ENCODE results near the gene DCAF17.

Gene DCAF17

DNA sequence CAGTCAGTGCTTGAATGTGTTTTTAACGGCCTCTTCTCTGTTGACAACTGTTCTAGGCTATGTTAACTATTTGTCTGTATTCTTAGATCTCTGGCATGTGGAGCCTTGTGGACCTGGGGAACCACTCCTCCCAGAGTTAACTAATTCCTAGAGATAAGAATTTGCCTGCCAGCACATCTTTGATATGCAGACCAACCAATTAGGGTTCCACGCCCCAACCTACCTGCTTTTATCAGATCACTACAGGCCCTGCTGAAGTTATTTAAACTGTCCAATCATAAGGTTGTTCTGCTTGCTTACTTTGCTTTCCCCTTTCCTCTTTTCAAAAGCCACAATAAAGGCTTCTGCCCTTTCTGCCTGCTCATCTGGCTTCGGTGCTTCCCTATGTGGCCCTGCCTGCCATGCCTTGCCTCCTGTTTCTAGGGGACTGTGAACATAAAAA, 79.7 kb downstream of the DCAF17 start:
- no peak overlapping the region for H3K9ac ChIP-seq (ENCODE audit: low read length in 2 of 2)
- H3K36me3 ChIP-seq (ENCODE audit: control insufficient read depth in 2 of 2, insufficient read depth in 2 of 2, low read length in 2 of 2) = no peaks in the 10 kb centered on the region
- no peaks in the 10 kb centered on the region for H3K27me3 ChIP-seq (ENCODE audit: control insufficient read depth in 1 of 2, insufficient read depth in 2 of 2, low read length in 2 of 2)
- no peak overlapping the region for H3K27ac ChIP-seq (ENCODE audit: low read length)
- no peak overlapping the region for H3K4me3 ChIP-seq (ENCODE audit: low read length in 2 of 2)
- no peaks in the 10 kb centered on the region for H3K9me3 ChIP-seq (ENCODE audit: control insufficient read depth in 2 of 2, low read length in 2 of 2)
- H3K4me1 ChIP-seq (ENCODE audit: control insufficient read depth, insufficient read depth, low read length) = no peaks in the 10 kb centered on the region

DNA sequence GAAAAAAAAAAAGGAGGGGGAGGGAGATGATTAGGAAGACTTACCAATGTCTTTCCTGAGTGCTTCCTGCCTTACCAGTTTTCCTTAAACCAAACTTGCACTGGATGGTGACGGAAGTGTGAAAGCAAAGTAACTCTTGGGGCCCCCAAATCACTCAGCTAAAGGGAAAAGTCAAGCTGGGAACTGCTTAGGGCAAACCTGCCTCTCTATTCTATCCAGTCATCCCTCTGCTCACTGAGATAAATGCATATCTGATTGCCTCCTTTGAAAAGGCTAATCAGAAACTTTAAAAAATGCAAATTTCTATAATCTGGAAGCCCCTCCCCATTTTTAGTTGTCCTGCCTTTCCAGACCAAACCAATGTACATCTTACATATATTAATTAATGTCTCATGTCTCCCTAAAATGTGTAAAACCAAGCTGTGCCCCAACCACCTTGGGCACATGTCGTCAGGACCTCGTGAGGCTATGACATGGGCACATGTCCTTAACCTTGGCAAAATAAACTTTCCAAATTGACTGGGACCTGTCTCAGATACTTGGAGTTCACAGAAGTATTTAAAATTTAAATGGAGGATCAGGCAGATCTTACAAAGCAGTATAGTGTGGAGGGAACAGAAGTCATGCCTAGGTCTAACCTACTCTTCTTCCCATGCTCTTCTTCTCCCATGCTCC, 81.0 kb downstream of the DCAF17 start:
- Histone ChIP-seq H3K4me1 (ENCODE audit: control insufficient read depth, insufficient read depth, low read length) (no peaks in the 10 kb centered on the region), H3K27me3 (ENCODE audit: control insufficient read depth in 1 of 2, insufficient read depth in 2 of 2, low read length in 2 of 2) (no peaks in the 10 kb centered on the region), H3K4me3 (ENCODE audit: low read length in 2 of 2) (no peak overlapping the region), H3K36me3 (ENCODE audit: control insufficient read depth in 2 of 2, insufficient read depth in 2 of 2, low read length in 2 of 2) (no peaks in the 10 kb centered on the region), H3K9me3 (ENCODE audit: control insufficient read depth in 2 of 2, low read length in 2 of 2) (no peaks in the 10 kb centered on the region), H3K27ac (ENCODE audit: low read length) (no peak overlapping the region), H3K9ac (ENCODE audit: low read length in 2 of 2) (no peak overlapping the region)

DNA sequence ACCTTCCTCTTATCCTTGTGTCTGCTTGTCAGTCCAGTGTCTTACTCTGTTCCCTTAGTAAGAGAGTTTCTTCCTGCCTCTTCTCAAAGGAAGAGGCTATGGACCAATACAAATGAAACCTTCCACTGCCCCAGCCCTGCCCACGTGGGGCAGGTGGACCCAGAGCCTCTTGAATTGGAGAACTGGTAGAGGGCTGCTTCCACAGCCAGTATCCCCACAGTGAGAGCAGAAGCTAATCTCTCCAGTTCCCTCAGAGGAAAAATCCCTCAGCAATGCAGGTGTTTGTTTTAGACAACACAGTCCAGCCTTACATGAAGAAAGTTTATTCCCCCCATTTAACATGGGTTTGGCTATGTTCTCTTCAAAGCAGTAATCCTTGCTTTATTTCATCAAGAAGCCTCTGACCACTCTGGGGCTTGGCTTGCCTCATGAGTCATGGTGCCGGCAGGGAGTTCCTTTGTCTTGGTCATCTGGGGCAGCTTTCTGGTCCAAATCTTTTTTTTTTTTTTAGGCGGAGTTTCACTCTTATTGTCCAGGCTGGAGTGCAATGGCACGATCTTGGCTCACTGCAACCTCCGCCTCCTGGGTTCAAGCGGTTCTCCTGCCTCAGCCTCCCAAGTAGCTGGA, 81.8 kb downstream of the DCAF17 start:
- Histone ChIP-seq H3K9ac (ENCODE audit: low read length in 2 of 2) (no peak overlapping the region), H3K36me3 (ENCODE audit: control insufficient read depth in 2 of 2, insufficient read depth in 2 of 2, low read length in 2 of 2) (no peaks in the 10 kb centered on the region), H3K4me1 (ENCODE audit: control insufficient read depth, insufficient read depth, low read length) (no peaks in the 10 kb centered on the region), H3K27me3 (ENCODE audit: control insufficient read depth in 1 of 2, insufficient read depth in 2 of 2, low read length in 2 of 2) (no peaks in the 10 kb centered on the region), H3K27ac (ENCODE audit: low read length) (no peak overlapping the region), H3K4me3 (ENCODE audit: low read length in 2 of 2) (no peak overlapping the region), H3K9me3 (ENCODE audit: control insufficient read depth in 2 of 2, low read length in 2 of 2) (no peaks in the 10 kb centered on the region)

DNA sequence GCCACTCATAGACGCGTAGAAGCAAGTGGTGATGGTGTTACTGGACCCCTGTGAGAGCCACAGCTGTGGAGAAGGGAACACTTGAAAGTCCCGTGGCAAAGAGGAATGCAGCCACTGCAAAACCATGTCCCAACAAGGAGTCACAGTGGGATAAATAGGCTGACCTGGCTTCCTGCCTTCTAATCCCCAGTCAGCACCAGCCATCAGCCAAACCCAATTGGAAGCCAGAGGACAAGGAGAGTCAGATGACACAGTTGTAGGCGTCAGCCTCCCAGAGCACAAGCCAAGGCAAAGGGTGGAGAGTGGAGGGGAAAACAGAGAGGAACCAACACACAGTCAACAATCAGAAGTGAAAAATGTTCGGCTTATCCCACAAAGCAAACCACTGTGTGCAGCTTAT, 82.8 kb downstream of the DCAF17 start:
- H3K27me3 ChIP-seq (ENCODE audit: control insufficient read depth in 1 of 2, insufficient read depth in 2 of 2, low read length in 2 of 2) = no peaks in the 10 kb centered on the region

DNA sequence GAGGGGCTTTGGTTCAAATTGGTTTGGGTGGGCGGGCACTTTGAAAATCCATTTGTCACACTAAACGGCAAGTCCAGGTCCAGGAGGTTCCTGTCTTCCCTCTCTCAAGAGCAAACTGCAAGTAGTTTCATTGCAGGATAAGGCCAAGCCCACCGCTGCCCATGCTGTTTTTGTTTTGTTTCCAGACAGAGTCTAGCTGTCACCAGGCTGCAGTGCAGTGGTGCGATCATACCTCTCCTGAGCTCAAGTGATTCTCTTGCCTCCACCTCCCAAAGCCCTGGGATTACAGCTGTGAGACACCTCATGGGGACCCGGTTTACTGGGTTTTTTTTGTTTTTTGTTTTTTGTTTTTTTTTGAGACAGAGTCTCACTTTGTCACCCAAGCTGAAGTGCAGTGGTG, 86.4 kb downstream of the DCAF17 start:
- no peak overlapping the region for H3K9ac ChIP-seq (ENCODE audit: low read length in 2 of 2)
- no peaks in the 10 kb centered on the region for H3K27me3 ChIP-seq (ENCODE audit: control insufficient read depth in 1 of 2, insufficient read depth in 2 of 2, low read length in 2 of 2)
- H3K36me3 ChIP-seq (ENCODE audit: control insufficient read depth in 2 of 2, insufficient read depth in 2 of 2, low read length in 2 of 2) = no peaks in the 10 kb centered on the region
- no peaks in the 10 kb centered on the region for H3K9me3 ChIP-seq (ENCODE audit: control insufficient read depth in 2 of 2, low read length in 2 of 2)
- no peak overlapping the region for H3K4me3 ChIP-seq (ENCODE audit: low read length in 2 of 2)
- H3K4me1 ChIP-seq (ENCODE audit: control insufficient read depth, insufficient read depth, low read length) = peaks cover 15% of the 10 kb centered on the region
- no peak overlapping the region for H3K27ac ChIP-seq (ENCODE audit: low read length)

More for the DNA sequence above, 82.8 kb downstream of the DCAF17 start:
- Histone ChIP-seq H3K9me3 (ENCODE audit: control insufficient read depth in 2 of 2, low read length in 2 of 2) (no peaks in the 10 kb centered on the region), H3K9ac (ENCODE audit: low read length in 2 of 2) (no peak overlapping the region), H3K4me3 (ENCODE audit: low read length in 2 of 2) (no peak overlapping the region), H3K27ac (ENCODE audit: low read length) (no peak overlapping the region), H3K4me1 (ENCODE audit: control insufficient read depth, insufficient read depth, low read length) (peaks cover 5% of the 10 kb centered on the region), H3K36me3 (ENCODE audit: control insufficient read depth in 2 of 2, insufficient read depth in 2 of 2, low read length in 2 of 2) (no peaks in the 10 kb centered on the region)

DNA sequence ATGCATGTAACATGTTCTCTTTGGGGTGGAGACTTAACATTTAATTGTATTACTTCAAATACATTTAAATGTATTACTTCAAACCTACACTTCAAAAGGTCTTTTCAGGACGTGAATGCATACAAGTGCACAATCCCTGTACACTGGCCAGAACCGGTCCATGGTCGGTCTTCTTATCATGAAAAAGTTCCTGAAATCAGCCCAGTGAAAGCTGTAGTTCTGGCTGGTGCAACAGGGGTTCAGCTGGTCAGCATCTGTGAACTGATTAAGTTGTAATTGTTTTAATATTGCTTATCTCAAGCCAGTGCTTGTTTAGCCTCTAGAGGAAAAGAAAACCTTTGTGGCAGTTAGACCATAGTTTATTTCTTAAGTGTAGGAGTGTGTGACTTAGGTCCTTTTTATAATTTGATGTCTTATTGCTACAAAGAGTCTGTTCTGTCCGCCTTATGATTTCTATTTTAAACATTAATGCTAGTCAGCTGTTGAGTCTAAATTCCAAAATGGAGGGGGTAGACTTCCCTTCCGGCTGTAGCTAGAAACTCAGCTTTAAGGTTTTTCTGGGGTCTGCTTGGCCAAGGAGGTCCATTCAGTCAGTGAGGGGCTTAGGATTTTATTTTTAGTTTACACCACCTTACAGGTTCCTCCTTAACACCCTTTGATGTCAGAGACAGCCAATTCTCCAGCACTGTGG, 87.5 kb downstream of the DCAF17 start:
- H3K4me3 ChIP-seq (ENCODE audit: low read length in 2 of 2) = peak overlapping the region; percentile 80 to 91
- H3K4me1 ChIP-seq (ENCODE audit: control insufficient read depth, insufficient read depth, low read length) = peaks cover 15% of the 10 kb centered on the region
- H3K9me3 ChIP-seq (ENCODE audit: control insufficient read depth in 2 of 2, low read length in 2 of 2) = no peaks in the 10 kb centered on the region
- no peaks in the 10 kb centered on the region for H3K36me3 ChIP-seq (ENCODE audit: control insufficient read depth in 2 of 2, insufficient read depth in 2 of 2, low read length in 2 of 2)
- no peaks in the 10 kb centered on the region for H3K27me3 ChIP-seq (ENCODE audit: control insufficient read depth in 1 of 2, insufficient read depth in 2 of 2, low read length in 2 of 2)
- peak overlapping the region; percentile 88 for H3K27ac ChIP-seq (ENCODE audit: low read length)
- H3K9ac ChIP-seq (ENCODE audit: low read length in 2 of 2) = peak overlapping the region; percentile 69 to 86

DNA sequence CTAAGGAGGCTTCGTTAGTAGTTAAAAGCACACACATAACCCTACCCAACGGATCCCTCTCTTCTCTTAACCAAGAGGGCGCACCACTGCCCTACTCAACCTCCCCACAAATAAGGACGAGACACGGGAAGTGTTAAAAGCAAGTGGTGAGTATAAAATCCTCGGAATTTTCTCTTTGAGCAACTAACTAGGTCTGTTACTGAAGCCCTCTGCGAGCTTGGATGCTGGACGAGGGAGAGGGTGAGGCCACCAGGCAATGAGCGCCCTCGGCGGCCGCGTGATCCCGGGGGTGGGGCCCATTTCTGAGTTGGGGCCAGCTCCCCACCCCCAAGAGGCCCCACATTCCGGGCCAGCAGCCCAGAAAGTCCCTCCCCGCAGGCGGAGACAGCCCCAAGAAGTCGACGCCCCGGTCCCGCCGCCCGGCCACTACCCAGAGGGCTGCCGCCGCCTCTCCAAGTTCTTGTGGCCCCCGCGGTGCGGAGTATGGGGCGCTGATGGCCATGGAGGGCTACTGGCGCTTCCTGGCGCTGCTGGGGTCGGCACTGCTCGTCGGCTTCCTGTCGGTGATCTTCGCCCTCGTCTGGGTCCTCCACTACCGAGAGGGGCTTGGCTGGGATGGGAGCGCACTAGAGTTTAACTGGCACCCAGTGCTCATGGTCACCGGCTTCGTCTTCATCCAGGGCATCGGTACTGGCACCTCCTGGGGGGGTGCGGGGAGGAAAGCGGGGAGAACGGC, 88.2 kb downstream of the DCAF17 start, which contains the start of gene CYBRD1:
CYBRD1 (plus strand) TSS at position 423 of the 736 bp plus-strand sequence; CDS start at position 495, 72 bp downstream.
- H3K4me3 ChIP-seq (ENCODE audit: low read length in 2 of 2) = peak within 1 kb of the TSS; percentile 80 to 91
- H3K36me3 ChIP-seq (ENCODE audit: control insufficient read depth in 2 of 2, insufficient read depth in 2 of 2, low read length in 2 of 2) = no peaks in the 10 kb centered on the region
- no peaks in the 10 kb centered on the region for H3K27me3 ChIP-seq (ENCODE audit: control insufficient read depth in 1 of 2, insufficient read depth in 2 of 2, low read length in 2 of 2)
- peak within 1 kb of the TSS; percentile 81 to 86 for H3K9ac ChIP-seq (ENCODE audit: low read length in 2 of 2)
- no peaks in the 10 kb centered on the region for H3K9me3 ChIP-seq (ENCODE audit: control insufficient read depth in 2 of 2, low read length in 2 of 2)
- peaks cover 15% of the 10 kb centered on the region for H3K4me1 ChIP-seq (ENCODE audit: control insufficient read depth, insufficient read depth, low read length)
- H3K27ac ChIP-seq (ENCODE audit: low read length) = peak within 1 kb of the TSS; percentile 88

DNA sequence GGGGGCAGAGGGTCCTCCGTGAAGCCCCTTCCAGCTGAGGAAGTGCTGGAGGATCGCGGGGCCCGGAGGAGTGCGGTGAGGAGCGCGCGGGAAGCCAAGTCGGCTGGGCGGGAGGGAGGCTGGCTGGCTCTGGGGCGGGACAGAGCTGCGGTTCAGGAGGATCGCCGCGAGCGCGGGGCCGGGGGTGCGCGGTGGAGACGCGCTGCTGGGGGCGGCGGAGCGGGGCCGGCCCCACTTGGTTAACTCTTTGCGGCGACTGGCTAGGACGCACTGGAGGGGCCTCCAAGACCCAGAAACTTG, 88.7 kb downstream of the DCAF17 start:
- no peaks in the 10 kb centered on the region for H3K36me3 ChIP-seq (ENCODE audit: control insufficient read depth in 2 of 2, insufficient read depth in 2 of 2, low read length in 2 of 2)
- H3K9ac ChIP-seq (ENCODE audit: low read length in 2 of 2) = peak overlapping the region; percentile 81 to 86
- peak overlapping the region; percentile 88 for H3K27ac ChIP-seq (ENCODE audit: low read length)
- H3K4me3 ChIP-seq (ENCODE audit: low read length in 2 of 2) = peak overlapping the region; percentile 80 to 91
- H3K4me1 ChIP-seq (ENCODE audit: control insufficient read depth, insufficient read depth, low read length) = peaks cover 15% of the 10 kb centered on the region
- no peaks in the 10 kb centered on the region for H3K9me3 ChIP-seq (ENCODE audit: control insufficient read depth in 2 of 2, low read length in 2 of 2)
- H3K27me3 ChIP-seq (ENCODE audit: control insufficient read depth in 1 of 2, insufficient read depth in 2 of 2, low read length in 2 of 2) = no peaks in the 10 kb centered on the region

DNA sequence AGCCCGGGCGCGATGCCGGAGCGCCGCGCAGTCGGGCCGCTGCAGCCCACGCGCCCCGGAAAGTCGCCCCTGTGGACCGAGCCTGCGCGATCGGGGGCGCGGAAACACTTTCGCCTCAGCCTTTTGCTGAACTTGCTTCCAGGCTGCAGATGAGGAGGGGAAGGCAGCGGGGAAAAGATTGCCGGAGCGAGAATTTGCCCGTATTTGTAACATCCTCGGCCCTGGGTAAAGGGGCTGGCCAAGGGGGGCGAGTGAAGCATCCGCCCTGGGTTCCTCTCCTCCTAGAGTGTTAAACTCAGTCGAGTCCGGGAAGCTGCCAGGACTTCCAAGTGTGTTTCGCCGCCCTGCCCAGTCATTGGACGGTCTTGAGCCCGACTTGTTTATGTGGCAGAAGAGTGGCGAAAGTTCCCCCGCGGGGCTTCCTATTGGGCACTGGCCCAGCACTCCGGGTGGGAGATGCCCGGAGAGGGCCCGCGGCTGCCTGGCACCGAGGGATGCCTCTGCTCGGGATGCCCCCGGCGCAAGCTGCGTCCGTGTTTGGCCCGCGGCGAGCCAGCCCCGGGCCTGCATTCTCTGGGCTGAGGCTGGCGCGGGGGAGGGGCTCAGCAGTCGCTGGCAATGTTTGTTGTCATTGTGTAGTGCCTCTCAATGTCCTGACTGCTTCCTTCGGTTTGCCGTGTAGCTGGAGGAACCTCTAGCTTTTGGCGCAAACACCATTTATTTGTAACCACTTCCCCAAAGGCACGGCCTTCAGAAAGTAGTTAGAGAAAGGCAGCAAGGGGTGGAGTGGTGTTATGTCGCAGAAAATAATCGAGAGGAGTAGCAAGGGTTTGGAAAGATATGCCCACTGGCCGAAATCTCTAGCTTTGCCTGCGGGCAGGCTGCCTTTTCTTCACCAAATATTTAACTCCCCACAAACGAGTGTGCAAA, 89.3 kb downstream of the DCAF17 start:
- Histone ChIP-seq H3K4me1 (ENCODE audit: control insufficient read depth, insufficient read depth, low read length) (peaks cover 15% of the 10 kb centered on the region), H3K9ac (ENCODE audit: low read length in 2 of 2) (peak overlapping the region; percentile 81 to 86)

DNA sequence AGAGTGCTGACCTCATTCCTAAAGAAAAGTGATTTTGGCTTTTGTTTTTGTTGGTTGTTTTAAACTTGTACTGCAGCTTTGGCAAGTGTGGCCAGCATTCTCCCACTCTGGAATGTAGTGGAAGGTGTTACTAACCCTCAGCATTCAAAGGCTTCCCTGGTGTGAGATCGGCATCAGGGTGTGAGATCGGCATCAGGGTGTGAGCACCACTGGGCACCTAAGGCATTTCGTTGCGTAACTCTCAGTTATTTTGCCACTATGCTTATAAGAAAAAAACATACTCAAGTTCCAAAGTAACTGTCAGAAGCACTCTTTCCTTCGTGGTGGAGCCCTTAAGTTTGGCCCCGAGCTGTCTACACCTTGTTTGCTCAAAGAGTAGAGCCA, 90.0 kb downstream of the DCAF17 start:
- Histone ChIP-seq H3K27ac (ENCODE audit: low read length) (peak overlapping the region; percentile 88), H3K36me3 (ENCODE audit: control insufficient read depth in 2 of 2, insufficient read depth in 2 of 2, low read length in 2 of 2) (no peaks in the 10 kb centered on the region), H3K9me3 (ENCODE audit: control insufficient read depth in 2 of 2, low read length in 2 of 2) (no peaks in the 10 kb centered on the region), H3K9ac (ENCODE audit: low read length in 2 of 2) (peak overlapping the region; percentile 81 to 86), H3K27me3 (ENCODE audit: control insufficient read depth in 1 of 2, insufficient read depth in 2 of 2, low read length in 2 of 2) (no peaks in the 10 kb centered on the region), H3K4me1 (ENCODE audit: control insufficient read depth, insufficient read depth, low read length) (peaks cover 15% of the 10 kb centered on the region), H3K4me3 (ENCODE audit: low read length in 2 of 2) (peak overlapping the region; percentile 80 to 91)

More for the DNA sequence above, 89.3 kb downstream of the DCAF17 start:
- Histone ChIP-seq H3K4me3 (ENCODE audit: low read length in 2 of 2) (peak overlapping the region; percentile 80 to 91), H3K9me3 (ENCODE audit: control insufficient read depth in 2 of 2, low read length in 2 of 2) (no peaks in the 10 kb centered on the region), H3K36me3 (ENCODE audit: control insufficient read depth in 2 of 2, insufficient read depth in 2 of 2, low read length in 2 of 2) (no peaks in the 10 kb centered on the region), H3K27ac (ENCODE audit: low read length) (peak overlapping the region; percentile 88), H3K27me3 (ENCODE audit: control insufficient read depth in 1 of 2, insufficient read depth in 2 of 2, low read length in 2 of 2) (no peaks in the 10 kb centered on the region)
